HG03095 (cell line): Measurements from ENCODE around the gene LTBP1.

Experiments
- ATAC-seq: cut with Tn5 transposase; IDR thresholded peaks from one replicate; pipeline ENCODE4 v1.9.1; 2021; ENCODE audit warnings: moderate library complexity; ENCODE audit not compliant: unreplicated experiment

The LTBP1 gene

GRCh38 chr2:33392366-33392765 lies 445.6 kb downstream of the LTBP1 start:
- no peak for ATAC-seq

- no peak for ATAC-seq
Observed at GRCh38 chr2:33395034-33395433, 448.3 kb downstream of the LTBP1 start.

GRCh38 chr2:33395655-33396249 lies 449.0 kb downstream of the LTBP1 start:
- no peak for ATAC-seq

DNA sequence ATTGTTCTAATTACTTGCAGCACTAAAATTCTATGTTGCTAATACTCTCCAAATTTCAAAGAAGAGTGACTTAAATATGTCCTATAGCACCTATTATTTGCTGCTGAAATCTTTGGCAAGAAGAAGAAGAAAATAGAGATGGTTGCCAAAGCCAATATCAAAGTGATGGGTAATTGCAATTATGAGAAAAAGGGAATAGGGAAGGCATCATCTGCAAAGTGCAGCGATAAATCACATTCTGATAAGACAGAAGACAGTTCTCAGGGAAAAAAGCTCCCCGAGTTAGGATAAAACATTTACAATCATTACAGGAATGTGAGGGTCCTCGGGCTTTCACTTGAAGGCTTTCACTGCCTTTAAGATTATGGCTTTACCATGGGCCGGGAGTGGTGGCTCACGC lies 457.6 kb downstream of the LTBP1 start:
- no peak for ATAC-seq

DNA sequence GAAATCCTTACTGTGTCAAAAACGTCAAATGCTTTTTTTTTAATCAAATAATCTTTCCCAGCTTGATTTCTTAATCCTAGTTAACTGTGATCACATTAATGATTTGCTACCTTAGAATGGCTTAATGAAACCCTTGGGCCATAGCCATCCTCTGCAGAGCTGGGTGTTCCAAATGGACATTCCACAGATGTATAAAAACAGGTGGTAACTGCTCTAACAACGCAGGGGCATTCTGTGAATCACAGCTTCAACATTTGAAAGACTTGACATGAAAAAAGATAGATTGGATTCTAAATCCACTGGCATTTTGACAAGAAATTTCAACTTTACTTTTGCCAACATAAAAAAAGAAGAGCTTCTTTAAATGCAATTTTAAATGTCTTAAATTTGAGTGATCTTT lies 459.9 kb downstream of the LTBP1 start:
- no peak for ATAC-seq

DNA sequence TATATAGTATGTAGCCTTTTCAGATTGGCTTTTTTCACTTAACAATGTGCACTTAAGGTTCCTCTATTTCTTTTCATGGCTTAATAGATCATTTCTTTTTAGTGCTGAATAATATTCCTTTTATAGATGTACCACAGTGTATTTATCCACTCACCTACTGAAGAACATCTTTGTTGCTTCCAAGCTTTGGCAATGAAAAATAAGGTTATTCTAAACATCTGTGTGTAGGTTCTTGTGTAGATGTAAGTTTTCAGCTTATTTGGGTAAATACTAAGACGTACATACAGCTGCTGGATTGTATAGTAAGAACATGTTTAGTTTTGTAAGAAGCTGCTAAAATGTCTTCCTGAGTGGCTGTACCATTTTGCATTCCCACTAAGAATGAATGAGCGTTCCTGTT lies 461.4 kb downstream of the LTBP1 start:
- no peak for ATAC-seq

GRCh38 chr2:33409417-33409955 lies 462.7 kb downstream of the LTBP1 start:
- no peak for ATAC-seq

DNA sequence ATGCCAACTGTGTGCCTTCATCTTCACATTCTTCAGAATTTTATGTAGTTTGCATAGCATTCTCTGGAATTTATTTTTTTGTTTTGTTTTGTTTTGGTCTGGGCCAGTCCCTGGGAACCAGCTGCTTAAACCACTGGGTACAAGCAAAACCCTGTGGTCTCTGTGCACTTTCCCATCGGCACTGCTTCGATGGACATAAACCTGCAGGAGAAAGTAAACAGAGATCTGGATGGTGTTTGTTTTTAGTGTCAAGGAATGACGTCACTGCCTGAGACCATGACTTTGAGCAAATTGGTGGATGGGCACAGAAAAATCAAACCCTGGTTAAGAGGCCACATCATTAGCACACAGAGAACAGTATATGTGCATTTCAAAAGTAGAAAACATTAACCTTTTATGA lies 465.0 kb downstream of the LTBP1 start:
- no peak for ATAC-seq

GRCh38 chr2:33412920-33413319 lies 466.2 kb downstream of the LTBP1 start:
- ATAC-seq = no peak

DNA sequence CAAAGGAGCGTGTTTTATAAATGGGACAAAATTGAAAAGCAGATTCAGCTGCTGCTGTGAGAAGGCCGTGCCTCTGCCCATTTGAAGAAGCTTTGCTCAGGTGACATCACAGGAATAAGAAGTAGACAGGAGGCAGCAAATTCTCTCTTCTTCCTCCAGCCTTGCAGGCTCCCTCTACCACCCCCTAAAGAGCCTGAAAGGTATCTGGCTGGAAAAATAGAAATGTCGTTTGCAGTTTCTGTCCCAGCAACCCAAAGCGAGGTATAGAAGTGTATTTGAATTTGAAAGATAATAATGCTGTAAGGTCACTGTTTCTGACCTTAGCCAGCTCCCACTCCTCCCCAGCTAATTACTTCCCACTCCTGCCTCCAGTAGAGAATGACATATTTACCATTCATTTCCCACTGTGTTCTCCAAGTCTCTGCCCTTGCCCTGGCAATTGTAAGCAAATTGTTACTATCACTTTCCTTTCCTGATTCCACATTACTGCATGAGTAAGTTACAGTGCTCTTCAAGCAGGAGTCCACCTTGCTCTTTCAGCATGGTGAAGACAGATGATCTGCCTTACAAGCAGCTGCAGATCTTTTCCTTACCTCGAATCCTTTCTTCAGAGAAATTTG lies 472.9 kb downstream of the LTBP1 start:
- ATAC-seq = no peak

- no peak for ATAC-seq
Observed at GRCh38 chr2:33420726-33421125, 474.0 kb downstream of the LTBP1 start.

GRCh38 chr2:33421820-33422219 lies 475.1 kb downstream of the LTBP1 start:
- no peak for ATAC-seq

GRCh38 chr2:33425161-33425560 lies 478.4 kb downstream of the LTBP1 start:
- no peak for ATAC-seq

DNA sequence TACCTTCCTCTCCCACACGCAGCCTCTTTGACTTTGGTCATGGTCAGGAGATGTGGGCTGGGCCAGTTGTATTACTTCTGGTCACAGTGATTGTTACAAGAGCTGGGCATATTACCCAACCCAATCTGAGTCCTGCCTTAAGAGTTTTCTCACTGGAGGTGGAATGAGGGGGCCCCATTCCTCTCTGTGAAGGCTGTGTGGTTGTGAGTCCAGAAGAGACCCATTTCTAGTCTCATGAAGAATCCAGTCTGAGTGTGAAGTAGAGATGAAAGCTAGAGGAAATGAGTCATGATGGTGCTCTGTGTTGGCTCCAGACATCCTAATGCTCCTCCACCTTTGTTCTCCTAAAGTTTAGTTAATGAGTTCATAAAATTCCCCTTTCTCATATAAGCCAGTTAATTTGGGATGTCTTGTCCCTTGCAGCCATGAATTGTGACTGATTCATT lies 478.9 kb downstream of the LTBP1 start:
- no peak for ATAC-seq

GRCh38 chr2:33426666-33427231 lies 480.0 kb downstream of the LTBP1 start:
- ATAC-seq = no peak

GRCh38 chr2:33430077-33430476 lies 483.3 kb downstream of the LTBP1 start:
- no peak for ATAC-seq

DNA sequence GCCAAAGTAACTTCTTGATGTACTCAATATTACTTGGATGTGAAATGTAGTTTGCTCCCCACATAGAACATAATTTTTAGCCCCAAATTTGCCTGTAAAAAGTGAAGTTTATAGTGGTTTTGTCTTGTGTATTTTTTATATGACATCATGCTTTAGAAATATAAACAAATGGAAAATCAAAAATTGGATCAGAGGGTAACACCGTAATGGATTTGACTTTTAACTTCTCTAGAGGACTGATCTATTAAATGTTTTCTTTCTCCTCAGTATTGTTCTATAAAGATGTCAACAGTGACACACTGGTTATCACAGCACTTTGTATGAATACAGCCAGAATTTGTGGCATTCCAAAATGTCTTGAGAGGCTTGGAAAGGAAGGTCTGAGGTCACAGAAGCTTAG lies 484.1 kb downstream of the LTBP1 start:
- ATAC-seq = no peak

GRCh38 chr2:33432871-33433270 lies 486.1 kb downstream of the LTBP1 start:
- no peak for ATAC-seq

DNA sequence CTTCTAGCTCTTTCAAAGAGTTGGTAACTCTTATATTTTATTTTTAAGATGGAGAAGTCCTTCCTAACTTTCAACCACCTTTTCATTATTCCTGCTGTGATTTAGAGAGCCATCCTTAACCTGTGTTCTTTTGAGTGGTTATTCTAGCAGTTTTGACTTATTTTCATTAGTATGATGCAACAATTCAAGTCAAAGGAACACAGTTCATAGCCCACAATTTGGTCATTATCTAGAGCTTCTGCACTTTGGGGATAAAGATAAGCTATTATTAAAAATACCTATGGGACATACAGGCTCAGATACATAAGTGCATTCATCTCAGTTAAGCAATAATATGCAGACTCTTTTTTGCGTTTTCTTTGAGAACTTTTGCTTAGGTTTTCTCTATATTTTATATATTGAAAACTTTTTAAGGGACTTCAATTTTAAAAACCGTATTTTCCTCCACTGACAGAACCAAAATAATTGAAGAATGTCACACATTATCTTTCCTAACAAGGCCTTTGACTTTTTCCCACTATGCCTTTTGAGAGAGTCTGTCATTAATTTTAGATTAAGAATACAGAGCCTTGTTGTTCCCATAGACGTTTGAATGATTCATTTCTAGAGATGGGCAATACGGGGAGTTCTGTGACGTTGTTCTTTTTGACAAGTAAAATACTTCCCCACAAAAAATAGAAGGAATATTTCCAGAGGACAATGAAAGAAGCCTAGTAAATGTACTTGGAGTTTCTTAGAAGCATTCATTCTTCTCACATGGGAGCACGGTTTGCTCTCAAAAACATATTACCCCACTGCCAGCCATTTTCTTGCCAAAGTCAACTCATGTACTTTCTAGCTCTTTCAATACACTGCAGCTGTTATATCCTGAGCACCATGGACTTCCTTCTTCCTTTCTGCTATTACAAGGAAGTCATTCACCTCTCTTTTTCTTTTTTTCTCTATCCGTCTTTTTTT lies 486.8 kb downstream of the LTBP1 start:
- no peak for ATAC-seq

GRCh38 chr2:33435518-33435917 lies 488.8 kb downstream of the LTBP1 start:
- ATAC-seq = no peak

GRCh38 chr2:33436083-33436482 lies 489.3 kb downstream of the LTBP1 start:
- ATAC-seq = no peak
